HG02759 (cell line): ENCODE data around the gene RANBP17.
"Not testable (repeated sequence)": the region's sequence is repeated elsewhere in the genome, so short reads cannot be mapped to it uniquely, and the experiment has no call there.

ENCODE experiments used
- ATAC-seq: cut with Tn5 transposase; IDR thresholded peaks from one replicate; pipeline ENCODE4 v1.9.1; 2021; ENCODE audit warnings: mild to moderate bottlenecking, moderate library complexity; ENCODE audit not compliant: unreplicated experiment

RANBP17 gene

DNA sequence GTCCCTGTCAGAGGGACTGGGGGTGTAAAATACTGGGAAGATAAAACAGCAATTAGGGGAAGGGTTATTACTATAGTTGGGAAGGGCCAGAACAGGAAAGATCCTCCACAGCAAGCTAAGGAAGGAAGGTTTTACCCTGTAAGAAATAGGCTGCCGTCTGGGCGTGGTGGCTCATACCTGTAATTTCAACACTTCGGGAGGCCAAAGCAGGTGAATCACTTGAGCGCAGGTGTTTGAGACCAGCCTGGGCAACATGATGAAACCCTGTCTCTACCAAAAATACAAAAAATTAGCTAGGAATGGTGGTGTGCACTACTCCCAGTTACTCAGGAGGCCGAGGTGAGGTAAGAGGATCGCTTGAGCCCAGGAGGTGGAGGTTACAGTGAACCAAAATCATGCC, 282.1 kb downstream of the RANBP17 start:
- no peak for ATAC-seq

DNA sequence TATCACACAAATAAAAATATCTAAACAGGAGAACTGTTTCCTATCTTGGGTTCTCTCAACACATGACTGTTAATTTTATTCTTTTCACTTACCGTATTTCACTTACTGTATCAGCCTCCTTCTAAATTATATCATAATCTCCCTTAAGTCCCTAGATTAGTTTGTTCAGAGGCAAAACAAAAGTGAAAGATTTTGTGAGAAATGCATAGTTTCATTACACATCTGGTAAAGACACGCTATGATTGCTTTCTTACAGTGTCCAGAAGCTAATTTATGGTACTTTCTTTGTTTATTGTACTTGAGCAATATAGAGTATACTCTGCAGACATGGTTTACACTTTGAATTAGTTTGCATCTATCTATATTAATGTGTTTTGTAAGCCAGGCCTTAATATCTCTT, 287.5 kb downstream of the RANBP17 start:
- ATAC-seq = no peak

DNA sequence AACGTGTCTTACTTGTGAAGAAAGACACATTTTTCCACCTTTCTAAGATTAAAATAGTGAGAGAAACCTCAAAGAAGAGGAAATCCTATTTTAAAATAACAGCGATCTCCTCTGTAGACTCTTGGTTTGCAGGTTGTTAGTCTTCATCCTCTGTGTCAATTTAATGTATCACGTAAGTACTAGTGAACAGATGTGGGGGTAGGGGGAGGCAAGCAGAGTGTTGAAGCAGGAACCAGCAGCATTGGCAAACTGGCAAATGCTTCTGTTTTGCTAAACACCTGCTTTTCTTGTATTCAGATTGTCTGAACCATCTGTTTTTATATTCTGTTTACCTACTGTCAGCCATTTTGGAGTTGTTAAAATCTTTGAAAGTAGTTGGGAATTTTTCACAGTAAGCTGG, 288.0 kb downstream of the RANBP17 start:
- no peak for ATAC-seq

DNA sequence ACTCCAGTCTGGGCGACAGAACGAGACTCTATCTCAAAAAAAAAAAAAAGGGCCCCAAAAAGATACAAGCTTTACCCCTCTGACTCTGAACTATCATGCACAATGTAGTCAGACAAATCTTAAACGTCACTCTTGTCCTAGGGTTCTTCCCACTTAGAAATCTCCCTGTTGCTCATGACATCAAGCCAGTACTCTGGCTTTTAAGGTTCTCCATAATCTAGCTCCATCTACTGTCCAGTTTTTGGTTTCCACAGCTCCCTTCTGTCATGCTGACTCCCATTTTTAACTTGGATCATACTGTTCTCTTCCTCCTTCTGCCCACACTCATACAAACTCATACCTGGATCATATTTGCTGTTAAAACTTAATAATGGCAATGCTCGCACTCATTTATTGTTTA, 290.6 kb downstream of the RANBP17 start:
- no peak for ATAC-seq

DNA sequence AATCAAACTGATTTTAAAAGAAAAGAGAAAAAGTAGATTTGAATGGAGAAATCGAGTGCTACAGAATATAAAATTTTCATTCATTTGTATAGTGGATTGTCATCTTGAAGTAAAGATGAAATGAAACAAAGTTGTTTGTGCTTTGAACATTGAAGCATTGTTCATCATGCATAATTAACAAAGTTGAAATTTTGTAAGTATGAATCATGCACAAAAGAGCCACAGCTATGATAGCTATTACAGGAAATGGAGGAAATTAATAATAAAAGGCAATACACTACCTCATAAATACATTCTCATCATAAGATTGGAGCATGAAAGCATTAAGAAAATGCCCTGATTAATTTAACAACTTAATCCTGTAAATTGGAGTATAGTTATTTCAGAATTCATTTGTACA, 293.8 kb downstream of the RANBP17 start:
- ATAC-seq = no peak

DNA sequence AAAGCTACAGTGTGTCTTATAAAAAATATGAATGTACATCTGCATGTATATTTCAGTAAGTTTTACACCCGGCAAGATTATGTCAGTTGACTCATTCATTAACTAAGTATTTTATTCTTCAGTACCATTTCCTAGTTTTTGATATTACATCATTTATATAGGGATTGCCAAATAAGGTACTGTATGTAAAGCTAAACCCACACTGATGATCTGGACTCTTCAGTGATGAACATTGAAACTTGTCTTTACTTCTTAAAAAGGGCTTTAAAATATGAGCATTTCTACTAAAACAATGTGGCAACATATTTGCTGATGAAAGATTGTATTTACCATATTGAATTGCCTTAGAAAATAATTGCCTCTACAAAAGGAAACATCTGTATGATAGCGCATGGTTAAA, 295.5 kb downstream of the RANBP17 start:
- ATAC-seq = no peak

DNA sequence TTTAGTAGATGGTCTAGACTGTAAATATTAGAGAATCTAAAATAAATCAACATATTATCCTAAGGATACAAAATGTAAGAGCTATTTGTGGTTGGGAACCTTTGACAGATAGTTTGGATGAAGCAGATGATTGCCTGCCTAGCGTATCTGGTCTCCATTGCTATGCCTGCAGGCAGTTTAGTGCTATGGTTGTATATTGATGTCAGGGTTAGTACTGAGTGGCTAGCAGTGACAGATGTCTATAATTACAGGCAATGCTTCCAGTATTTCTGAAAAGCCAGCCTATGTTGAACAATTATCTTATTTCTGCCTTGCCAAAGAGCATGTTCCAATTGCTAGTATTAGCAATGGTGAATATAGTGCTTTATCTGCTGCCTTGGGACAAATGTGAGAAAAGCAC, 296.0 kb downstream of the RANBP17 start:
- no peak for ATAC-seq

DNA sequence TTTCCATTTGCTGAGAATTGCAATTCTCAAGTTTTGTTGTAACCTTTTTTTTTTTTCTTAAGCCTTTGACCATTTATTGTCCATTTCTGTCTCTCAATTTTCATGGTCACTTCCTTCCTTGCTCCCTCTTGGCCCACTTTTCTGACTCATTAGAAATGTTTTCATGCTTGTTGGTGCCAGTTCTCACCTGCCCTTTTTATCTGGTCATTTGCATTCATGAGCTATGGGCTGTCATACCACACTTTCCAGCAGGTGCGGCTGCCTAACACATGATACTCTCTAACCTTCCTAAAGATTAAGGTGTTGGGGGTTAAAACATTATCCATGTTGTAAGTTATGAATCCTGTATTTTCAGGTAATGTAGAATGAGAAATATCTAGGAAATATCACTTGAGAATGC, 296.8 kb downstream of the RANBP17 start:
- ATAC-seq = no peak

DNA sequence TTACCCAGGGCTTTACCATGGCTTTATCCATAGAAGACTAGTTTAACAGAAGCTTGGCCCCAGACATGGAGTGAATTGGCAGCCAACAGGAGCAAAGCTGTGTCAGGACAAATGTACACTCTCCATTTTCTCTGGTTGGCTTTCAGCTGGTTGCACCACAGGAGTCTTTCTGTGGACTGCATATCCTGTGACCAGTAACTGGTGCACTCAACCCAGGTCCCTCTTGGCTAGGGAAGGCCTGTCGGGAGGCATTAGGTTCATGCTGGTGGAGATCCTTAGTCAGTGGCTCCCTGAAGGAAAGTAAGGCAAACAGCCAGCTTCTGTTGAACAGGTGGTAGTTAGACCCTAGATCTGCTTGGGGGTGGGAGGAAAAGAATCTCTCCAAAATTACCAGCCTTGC, 300.3 kb downstream of the RANBP17 start:
- ATAC-seq = no peak

DNA sequence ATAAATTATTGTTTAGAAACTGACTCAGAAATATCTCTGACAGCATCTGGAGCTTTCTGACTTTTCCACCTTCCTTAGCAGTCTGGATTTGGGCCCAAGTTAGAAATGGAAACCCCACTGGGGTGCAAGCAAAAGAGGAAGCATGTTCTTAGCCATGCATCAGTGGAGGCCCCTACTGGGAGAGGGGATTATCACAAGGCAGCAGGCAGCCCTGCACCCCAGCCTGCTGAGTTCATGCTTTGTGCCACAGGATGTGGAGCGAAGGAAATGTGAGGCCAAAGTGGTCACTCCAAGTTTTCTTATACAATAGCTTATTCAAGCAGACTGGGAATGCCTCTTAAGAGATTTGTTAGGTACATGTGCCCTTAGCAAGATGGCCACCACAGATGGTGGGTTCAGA, 300.8 kb downstream of the RANBP17 start:
- ATAC-seq = no peak

DNA sequence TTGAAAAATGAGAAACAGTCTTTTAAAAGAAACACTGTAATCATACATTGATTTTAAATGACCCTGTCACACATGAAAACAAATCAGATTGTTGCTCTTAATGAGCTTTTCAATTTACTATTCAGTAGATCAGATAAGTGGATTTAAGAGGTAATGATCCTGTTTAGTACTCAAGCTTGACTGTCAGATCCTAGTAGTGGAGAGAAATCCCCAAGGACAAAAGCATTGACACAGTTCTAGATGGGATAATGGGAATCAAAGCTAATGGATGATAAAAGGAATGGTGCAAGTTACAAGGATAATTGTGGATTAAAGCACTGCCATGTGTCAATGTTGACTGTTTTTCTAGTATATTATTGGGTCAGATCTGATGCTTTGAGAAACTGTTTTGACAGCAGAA, 304.9 kb downstream of the RANBP17 start:
- ATAC-seq = no peak

DNA sequence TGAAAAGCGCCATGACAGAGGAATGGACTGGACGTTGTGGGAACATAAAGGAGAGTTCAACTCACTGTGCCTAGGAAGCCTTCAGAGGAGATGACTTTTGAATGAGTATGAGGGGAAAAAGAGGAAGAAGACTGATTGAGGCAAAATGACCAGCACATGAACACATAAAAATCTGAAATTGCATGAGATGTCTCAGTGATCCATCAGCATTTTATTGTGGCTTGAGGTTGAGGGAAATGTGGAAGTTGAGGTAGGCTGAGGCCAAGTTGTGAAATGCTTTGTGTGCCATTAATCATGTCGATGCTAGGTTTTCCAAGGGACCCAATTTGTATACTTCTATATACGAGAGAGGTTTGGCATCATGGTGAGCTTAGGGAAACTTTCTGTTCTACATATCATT, 306.4 kb downstream of the RANBP17 start:
- no peak for ATAC-seq

DNA sequence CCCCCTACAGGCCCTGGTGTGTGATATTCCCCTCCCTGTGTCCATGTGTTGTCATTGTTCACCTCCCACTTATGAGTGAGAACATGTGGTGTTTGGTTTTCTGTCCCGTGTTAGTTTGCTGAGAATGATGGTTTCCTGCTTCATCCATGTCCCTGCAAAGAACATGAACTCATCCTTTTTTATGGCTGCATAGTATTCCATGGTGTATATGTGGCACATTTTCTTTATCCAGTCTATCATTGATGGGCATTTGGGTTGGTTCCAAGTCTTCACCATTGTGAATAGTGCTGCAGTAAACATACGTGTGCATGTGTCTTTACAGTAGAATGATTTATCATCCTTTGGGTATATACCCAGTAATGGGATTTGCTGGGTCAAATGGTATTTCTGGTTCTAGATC, 313.1 kb downstream of the RANBP17 start:
- ATAC-seq = not testable (repeated sequence)

DNA sequence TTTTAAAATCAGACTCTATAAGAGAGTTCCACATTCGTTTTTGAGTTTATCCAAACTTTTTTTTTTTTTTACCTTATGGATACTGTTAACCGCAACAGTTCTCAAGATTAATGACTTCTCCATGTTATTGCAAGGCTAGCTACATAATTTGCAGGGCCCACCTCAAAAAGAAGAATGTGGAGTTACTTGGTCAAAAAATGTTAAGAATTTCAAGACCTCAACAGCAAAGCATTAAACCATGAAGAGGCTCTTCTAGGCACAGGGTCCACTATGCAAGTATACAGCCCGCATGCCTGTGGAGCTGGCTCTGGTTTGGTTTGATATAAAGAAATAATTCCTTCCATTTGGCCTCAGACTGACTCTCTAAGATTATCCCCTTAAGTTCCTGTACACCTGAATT, 313.9 kb downstream of the RANBP17 start:
- no peak for ATAC-seq

DNA sequence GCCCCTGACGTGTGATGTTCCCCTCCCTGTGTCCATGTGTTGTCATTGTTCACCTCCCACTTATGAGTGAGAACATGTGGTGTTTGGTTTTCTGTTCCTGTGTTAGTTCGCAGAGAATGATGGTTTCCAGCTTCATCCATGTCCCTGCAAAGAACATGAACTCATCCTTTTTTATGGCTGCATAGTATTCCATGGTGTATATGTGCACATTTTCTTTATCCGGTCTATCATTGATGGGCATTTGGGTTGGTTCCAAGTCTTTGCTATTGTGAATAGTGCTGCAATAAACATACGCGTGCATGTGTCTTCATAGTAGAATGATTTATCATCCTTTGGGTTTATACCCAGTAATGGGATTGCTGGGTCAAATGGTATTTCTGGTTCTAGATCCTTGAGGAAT, 316.4 kb downstream of the RANBP17 start:
- not testable (repeated sequence) for ATAC-seq

DNA sequence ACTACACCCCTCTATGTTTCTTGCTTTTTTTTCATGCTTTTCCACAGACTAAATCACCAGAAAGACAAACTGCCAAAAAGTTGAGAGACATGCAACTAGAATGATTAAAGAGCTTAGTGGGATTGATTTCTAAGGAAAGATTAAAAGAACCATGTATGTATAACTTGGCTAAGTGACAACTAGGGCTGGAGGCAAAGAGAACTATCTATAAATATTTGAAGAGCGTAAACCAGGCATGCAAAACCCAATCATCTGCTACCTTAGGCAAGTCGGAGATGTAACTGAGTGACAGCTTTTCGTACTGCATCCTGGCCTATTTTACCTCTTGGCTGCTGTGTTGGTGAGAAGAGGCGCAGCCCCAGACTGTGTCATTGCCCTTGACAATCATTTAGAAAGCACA, 326.2 kb downstream of the RANBP17 start:
- ATAC-seq = no peak

DNA sequence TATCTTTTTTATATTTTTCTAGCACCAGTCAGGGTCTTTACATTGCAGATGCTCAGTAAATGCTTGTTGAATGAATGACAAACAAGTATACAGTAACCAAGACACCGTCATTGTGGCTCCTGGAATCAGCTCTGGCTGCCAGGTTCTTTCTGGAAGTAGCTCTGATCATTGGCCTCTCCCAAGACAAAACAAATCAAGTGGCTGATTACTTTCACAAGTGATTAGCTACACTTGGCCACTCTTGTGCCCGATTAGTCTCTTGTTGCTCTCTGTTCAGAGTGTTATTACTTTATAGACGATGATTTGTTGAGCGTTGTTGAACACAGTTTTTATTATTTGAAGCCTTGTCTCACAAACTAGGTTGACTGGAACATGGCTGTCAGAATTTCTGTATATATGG, 327.6 kb downstream of the RANBP17 start:
- ATAC-seq = no peak

DNA sequence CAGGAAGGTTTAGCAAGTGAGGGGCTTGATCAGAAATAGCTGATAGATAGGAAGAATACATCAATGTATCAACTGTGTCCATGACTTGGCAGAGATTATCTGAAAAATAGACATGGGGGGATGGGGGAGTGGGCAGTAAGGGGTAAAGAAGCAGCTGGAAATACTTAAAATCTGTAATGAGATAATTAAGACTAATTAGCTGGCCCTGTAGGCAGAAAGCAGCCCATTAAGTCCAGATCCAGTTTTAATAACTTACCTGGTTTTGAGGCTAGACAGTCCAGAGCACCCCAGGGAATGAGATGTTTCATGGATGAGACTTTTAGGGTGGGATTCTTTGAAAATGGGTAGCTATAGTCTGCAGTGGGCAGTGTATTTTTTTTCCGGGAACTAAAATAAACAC, 330.3 kb downstream of the RANBP17 start:
- no peak for ATAC-seq

DNA sequence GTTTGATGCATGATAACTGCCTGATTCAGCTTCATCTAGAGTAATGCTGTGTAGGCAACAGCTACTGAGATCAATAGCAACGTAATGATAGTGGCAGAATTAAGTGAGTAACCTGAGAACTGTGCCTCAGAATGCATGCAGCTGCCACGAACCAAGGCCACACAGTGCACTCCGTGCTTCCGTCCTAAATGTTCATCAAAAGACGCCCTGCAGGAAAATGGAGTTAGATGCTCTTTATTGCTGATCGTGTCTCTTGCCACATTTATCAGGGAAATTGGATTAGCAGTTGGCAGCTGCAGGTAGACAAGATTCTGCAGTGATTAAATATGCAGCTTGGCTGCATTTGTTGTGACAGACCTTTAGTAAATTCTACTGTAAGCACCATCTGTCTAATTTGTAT, 339.5 kb downstream of the RANBP17 start:
- no peak for ATAC-seq

DNA sequence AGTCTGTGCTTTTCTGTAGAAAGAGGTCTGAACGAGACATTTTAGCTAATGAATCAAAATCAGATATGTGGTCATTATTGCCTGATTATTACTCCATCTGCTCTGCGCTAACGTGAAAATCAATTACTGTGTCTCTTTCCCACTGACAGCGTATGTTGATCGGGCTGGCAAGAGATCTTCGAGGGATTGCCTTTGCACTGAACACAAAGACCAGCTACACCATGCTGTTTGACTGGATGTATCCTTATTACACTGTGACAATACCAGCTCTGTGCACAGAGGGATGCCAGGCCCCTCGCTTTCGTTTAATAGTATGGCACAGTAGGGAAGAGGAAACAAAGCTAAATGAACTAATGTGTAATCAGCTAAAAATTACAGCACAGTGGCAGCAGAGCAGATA, 343.6 kb downstream of the RANBP17 start:
- no peak for ATAC-seq

DNA sequence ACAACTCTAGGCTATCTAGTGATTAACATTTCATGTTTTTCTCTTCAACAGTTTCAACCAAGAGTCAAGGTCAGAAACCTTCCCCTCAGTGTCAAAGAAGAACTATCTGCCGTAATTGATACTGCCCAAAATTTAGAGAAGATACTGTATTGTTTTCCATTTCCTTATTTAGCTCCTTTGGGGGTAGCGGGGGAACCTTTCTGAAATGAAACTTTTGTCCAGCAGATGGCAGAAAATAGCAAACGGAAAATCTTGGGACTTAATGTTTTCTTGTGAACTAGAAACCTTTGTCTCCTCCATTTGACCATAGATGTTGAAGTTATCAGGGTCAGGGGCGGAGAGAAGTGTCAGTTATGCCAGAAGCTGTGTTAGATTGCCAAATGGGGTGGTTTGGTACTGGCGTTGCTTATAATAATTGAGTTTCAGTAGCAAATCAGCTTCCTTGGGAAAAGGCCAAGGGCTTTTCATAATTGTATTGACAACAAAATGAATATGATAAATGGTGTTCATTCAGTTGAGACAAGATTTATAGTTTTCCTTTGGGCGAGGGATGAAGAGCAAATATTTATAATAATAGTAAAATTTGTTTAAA, 345.5 kb downstream of the RANBP17 start:
- ATAC-seq = no peak

DNA sequence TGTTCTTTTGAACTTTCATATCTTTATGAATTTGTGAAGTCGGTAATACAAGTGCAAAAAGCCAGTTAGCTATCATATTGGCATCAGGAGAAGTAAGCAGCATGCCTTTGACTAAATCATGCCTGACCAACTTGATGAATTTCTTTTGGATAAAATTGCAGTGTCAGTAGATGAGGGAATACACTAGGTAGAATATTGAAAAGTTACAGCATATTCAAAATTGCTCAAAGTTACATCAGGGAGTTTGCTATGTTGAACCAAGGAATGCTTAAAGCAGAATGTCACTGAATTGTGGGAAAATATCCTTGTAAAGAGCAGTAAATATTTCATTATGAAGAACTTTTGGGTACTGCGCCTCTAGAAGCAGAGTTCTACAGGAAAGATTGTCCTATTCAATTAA, 360.1 kb downstream of the RANBP17 start:
- ATAC-seq = no peak

DNA sequence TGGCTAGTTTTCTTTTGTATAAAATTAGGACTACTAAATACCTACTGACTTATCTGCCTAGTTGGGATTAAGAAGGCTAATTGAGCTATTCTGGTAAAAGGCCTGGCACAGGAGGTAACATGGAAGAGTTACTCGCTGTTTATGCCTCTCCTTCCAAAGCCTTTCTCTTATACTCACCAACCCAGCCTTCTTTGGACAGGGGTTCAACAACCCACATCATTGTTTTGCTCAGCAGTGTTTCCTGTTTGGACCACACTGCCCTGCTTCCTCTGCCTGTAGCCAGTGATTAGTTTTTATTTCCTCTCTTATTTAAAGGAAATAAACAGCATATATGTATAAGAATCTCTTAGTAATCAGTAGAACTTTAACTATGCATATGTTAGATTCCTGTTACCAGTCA, 362.1 kb downstream of the RANBP17 start:
- no peak for ATAC-seq
